ENCODE results near the gene HMG20A. TPM values are rescaled to one million over a fixed set of nuclear protein-coding genes. Genes with fewer than 3 reads are reported as not detected.

The HMG20A gene
- total RNA-seq, 1 experiment from 2014 or later = 60.2 TPM

GRCh38 chr15:77518458-77518857 lies 97.8 kb downstream of the HMG20A start:
- peaks cover 37 to 43% of the 10 kb centered on the region in 2 experiments for H3K4me1 Mint-ChIP-seq
- no peak overlapping the region for H4K91ac ChIP-seq (ENCODE audit: insufficient read length, low read depth, low read length)
- no peak overlapping the region for H2BK120ac ChIP-seq (ENCODE audit: low read depth, low read length, poor library complexity, severe bottlenecking)
- no peak for DNase-seq
- H3K4ac ChIP-seq (ENCODE audit: low read depth, low read length) = no peak overlapping the region
- H2BK20ac ChIP-seq (ENCODE audit: low read depth, low read length, poor library complexity, severe bottlenecking) = no peak overlapping the region
- no peaks in the 10 kb centered on the region for H3K9me3 ChIP-seq (ENCODE audit: control insufficient read depth, low read depth, low read length)
- no peak overlapping the region for H2AK5ac ChIP-seq (ENCODE audit: insufficient read length, low read length)
- H4K20me1 ChIP-seq (ENCODE audit: control insufficient read depth, insufficient read depth, insufficient read length) = no peaks in the 10 kb centered on the region
- no CpG with 5 or more reads among the region's 6 CpGs for WGBS (ENCODE audit: extremely low coverage, insufficient read length, low lambda C conversion rate)
- 0 out of 2 replicates have a peak overlapping the region, but pooled peaks have one; percentile 4 for H3K14ac ChIP-seq (ENCODE audit: insufficient read depth, low read length)
- H2BK5ac ChIP-seq (ENCODE audit: insufficient read length, low read length) = no peak overlapping the region
- H3T11ph ChIP-seq (ENCODE audit: low read length) = no peak overlapping the region
- no peak overlapping the region for H4K5ac ChIP-seq (ENCODE audit: insufficient read length, low read depth, low read length)
- H3K79me2 ChIP-seq (ENCODE audit: insufficient read depth, low read length) = no peaks in the 10 kb centered on the region
- no peak overlapping the region for H3K18ac ChIP-seq (ENCODE audit: insufficient read length, low read depth, low read length)
- TF ChIP-seq, protein P1, sequence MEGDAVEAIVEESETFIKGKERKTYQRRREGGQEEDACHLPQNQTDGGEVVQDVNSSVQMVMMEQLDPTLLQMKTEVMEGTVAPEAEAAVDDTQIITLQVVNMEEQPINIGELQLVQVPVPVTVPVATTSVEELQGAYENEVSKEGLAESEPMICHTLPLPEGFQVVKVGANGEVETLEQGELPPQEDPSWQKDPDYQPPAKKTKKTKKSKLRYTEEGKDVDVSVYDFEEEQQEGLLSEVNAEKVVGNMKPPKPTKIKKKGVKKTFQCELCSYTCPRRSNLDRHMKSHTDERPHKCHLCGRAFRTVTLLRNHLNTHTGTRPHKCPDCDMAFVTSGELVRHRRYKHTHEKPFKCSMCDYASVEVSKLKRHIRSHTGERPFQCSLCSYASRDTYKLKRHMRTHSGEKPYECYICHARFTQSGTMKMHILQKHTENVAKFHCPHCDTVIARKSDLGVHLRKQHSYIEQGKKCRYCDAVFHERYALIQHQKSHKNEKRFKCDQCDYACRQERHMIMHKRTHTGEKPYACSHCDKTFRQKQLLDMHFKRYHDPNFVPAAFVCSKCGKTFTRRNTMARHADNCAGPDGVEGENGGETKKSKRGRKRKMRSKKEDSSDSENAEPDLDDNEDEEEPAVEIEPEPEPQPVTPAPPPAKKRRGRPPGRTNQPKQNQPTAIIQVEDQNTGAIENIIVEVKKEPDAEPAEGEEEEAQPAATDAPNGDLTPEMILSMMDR (conservative IDR thresholded peaks at IDR 0.05) = no peak
- H4K8ac ChIP-seq (replicated peaks; ENCODE audit: insufficient read length, low read depth, low read length) = no peak overlapping the region
- H2BK15ac ChIP-seq (ENCODE audit: low read depth, low read length) = no peak overlapping the region
- H3K4me3 Mint-ChIP-seq = no peak overlapping the region; a peak in 1 of 5 replicates
- no peaks in the 10 kb centered on the region for H3K79me1 ChIP-seq (ENCODE audit: insufficient read depth, low read depth, low read length, poor library complexity, severe bottlenecking)
- no peaks in the 10 kb centered on the region for H3K27me3 Mint-ChIP-seq (ENCODE audit: low read depth)
- H3K36me3 Mint-ChIP-seq (ENCODE audit: insufficient read depth in 1 of 3, low read depth in 3 of 3) = no peaks in the 10 kb centered on the region
- peaks cover 13% of the 10 kb centered on the region; the same call in 1 of the 2 replicates for H3K4me1 ChIP-seq (ENCODE audit: insufficient read depth, low read length)
- H3K9ac ChIP-seq (ENCODE audit: extremely low read depth, insufficient read length, low read length) = no peak overlapping the region
- H3K9me3 Mint-ChIP-seq = no peaks in the 10 kb centered on the region; a peak in 1 of 5 replicates
- no peaks in the 10 kb centered on the region for H3K27me3 ChIP-seq (ENCODE audit: insufficient read depth, low read length)
- H3K56ac ChIP-seq (ENCODE audit: insufficient read length, low read depth, low read length) = no peak overlapping the region
- no peaks in the 10 kb centered on the region for H3K23me2 ChIP-seq (ENCODE audit: insufficient read length, low read depth, low read length, poor library complexity, severe bottlenecking)
- no peak overlapping the region for H3K27ac Mint-ChIP-seq
- no peak overlapping the region for H3K27ac ChIP-seq (ENCODE audit: insufficient read length, low read depth, low read length)
- H3K23ac ChIP-seq (ENCODE audit: insufficient read length, low read depth, low read length) = no peak overlapping the region
- no peak overlapping the region for H2AFZ ChIP-seq (ENCODE audit: low read length)
- no peak overlapping the region for H3K4me2 ChIP-seq (ENCODE audit: insufficient read depth, insufficient read length, low read length)
- no peak overlapping the region for H2BK12ac ChIP-seq (ENCODE audit: insufficient read length, low read depth, low read length)

Data from H9 (cell line).